Loucy (cell line): ENCODE measurements around the gene BBX.

Experiments used
- EZH2phosphoT487 ChIP-seq: fragments of 200-600 bp; IDR thresholded peaks from 2 replicates; pipeline ENCODE4 v1.6.1; 2018; ENCODE audit warnings: antibody characterized with exemption, mild to moderate bottlenecking, moderate library complexity, borderline replicate concordance
- TF ChIP-seq, protein P1 (sequence below): fragments of 200-600 bp; sonication (generic); conservative IDR thresholded peaks from 2 replicates; pipeline ENCODE4 v1.5.1; 2014; ENCODE audit warnings: mild to moderate bottlenecking, antibody characterized with exemption, low read length

- TF ChIP-seq, protein P1, sequence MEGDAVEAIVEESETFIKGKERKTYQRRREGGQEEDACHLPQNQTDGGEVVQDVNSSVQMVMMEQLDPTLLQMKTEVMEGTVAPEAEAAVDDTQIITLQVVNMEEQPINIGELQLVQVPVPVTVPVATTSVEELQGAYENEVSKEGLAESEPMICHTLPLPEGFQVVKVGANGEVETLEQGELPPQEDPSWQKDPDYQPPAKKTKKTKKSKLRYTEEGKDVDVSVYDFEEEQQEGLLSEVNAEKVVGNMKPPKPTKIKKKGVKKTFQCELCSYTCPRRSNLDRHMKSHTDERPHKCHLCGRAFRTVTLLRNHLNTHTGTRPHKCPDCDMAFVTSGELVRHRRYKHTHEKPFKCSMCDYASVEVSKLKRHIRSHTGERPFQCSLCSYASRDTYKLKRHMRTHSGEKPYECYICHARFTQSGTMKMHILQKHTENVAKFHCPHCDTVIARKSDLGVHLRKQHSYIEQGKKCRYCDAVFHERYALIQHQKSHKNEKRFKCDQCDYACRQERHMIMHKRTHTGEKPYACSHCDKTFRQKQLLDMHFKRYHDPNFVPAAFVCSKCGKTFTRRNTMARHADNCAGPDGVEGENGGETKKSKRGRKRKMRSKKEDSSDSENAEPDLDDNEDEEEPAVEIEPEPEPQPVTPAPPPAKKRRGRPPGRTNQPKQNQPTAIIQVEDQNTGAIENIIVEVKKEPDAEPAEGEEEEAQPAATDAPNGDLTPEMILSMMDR, result no peak
- no peak for TF ChIP-seq EZH2phosphoT487
Measured at GRCh38 chr3:107753976-107754375, 231.2 kb downstream of the BBX start.
